ENCODE measurements around the gene SPTBN1.

SPTBN1 gene

DNA sequence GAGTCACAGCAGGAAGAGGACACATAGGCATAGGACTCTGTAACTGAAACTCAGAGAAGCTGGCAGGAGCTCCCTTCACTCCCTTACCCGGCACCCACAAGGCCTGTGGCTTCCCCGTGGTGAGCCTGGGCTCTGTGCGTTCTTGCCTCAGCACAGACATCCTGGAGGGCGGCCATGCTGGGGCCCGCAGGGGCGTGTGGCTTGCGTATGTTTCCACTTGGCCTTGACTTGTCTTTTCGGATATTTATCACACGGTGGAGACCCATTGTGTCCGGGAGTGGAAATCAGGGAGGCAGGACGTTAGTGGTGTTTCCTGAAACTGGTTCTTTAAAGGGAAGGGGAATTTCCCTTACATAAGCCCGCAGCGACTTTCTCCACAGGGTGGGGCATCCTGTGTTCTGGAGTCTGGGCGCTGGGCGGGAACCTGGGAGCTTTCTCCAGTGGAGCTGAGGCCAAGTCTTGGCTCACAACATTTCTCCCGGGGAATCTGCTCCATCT is 217.4 kb downstream of the SPTBN1 start:
- H3K9ac ChIP-seq (ENCODE audit: low read length): peak overlapping the region; percentile 4
- peak overlapping the region; percentile 74 for H3K27ac ChIP-seq (ENCODE audit: low read depth, low read length)
- peak overlapping the region; percentile 25 for H3K4me3 ChIP-seq (ENCODE audit: low read length)
- no peaks in the 10 kb centered on the region for H3K27me3 ChIP-seq (ENCODE audit: control insufficient read depth, insufficient read depth, low read length)
- peaks cover 13% of the 10 kb centered on the region for H3K36me3 ChIP-seq (ENCODE audit: control insufficient read depth, insufficient read depth, low read length)
- H3K4me1 ChIP-seq (ENCODE audit: control insufficient read depth, insufficient read depth, low read length): peaks cover 20% of the 10 kb centered on the region

DNA sequence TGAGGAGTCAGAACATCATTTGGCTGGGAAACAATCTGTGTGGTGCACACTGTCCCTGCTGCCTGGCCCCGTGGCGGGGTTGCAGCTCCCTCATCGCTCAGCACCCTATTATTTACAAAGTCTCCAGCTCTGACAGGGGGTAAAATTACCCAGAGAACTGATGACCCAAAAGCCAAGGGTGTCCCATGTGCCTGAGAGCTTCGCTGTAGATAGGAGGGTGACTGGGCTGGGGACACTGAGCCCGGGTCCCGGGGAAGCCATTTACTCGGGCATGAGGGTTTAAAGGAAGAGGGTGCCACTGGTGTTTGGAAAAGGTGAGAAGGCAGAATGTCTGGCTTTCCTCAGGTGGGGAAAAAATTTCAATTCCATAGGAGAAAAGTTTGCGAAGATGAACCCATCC is 219.2 kb downstream of the SPTBN1 start:
- peaks cover 6% of the 10 kb centered on the region for H3K4me1 ChIP-seq (ENCODE audit: control insufficient read depth, insufficient read depth, low read length)
- no peak overlapping the region for H3K4me3 ChIP-seq (ENCODE audit: low read length)
- H3K9ac ChIP-seq (ENCODE audit: low read length): no peak overlapping the region
- H3K27me3 ChIP-seq (ENCODE audit: control insufficient read depth, insufficient read depth, low read length): no peaks in the 10 kb centered on the region
- H3K27ac ChIP-seq (ENCODE audit: low read depth, low read length): no peak overlapping the region
- peaks cover 6% of the 10 kb centered on the region for H3K36me3 ChIP-seq (ENCODE audit: control insufficient read depth, insufficient read depth, low read length)

DNA sequence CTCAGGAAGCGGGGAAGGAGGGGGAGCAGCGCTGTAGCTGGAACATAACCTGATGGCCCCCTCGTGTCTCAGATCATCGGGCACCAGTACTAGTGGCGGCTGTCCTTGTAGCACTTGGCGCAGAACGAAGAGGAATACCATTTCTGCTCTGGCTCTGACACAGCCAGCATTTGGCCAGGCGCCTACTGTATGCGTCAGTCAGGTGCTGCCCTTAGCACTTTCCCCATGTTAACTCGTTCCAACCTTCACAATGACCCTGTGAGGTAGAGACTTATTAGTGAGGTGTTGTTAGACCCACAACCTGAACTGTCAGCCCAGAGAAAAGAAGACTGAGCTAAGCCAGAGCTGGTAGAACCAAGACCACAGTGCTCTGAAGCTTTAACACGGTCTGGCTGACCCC is 219.6 kb downstream of the SPTBN1 start:
- no peaks in the 10 kb centered on the region for H3K27me3 ChIP-seq (ENCODE audit: control insufficient read depth, insufficient read depth, low read length)
- H3K27ac ChIP-seq (ENCODE audit: low read depth, low read length): no peak overlapping the region
- H3K4me1 ChIP-seq (ENCODE audit: control insufficient read depth, insufficient read depth, low read length): peaks cover 4% of the 10 kb centered on the region
- peaks cover 5% of the 10 kb centered on the region for H3K36me3 ChIP-seq (ENCODE audit: control insufficient read depth, insufficient read depth, low read length)
- H3K4me3 ChIP-seq (ENCODE audit: low read length): no peak overlapping the region
- no peak overlapping the region for H3K9ac ChIP-seq (ENCODE audit: low read length)

DNA sequence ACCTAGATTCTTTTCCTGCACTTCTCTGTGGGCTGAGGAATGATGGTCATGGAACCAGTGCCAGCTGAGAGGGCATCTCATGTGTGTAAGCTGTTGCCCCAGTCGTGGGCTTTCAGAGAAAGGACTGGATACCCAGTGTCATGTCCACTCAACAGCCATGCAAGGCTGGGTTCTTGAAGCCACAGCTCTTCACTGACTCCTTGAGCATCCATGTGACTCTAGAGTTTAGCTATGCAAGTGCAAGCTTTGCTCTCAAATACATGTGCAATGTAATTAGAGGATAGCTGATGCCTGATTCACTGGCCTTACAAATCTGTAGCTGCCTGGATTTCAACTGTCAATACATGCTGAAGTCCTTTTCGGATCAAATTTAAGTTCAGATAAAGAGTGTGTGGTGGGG is 220.5 kb downstream of the SPTBN1 start:
- peaks cover 4% of the 10 kb centered on the region for H3K4me1 ChIP-seq (ENCODE audit: control insufficient read depth, insufficient read depth, low read length)
- no peaks in the 10 kb centered on the region for H3K36me3 ChIP-seq (ENCODE audit: control insufficient read depth, insufficient read depth, low read length)
- H3K27ac ChIP-seq (ENCODE audit: low read depth, low read length): no peak overlapping the region
- no peak overlapping the region for H3K9ac ChIP-seq (ENCODE audit: low read length)
- no peak overlapping the region for H3K4me3 ChIP-seq (ENCODE audit: low read length)
- no peaks in the 10 kb centered on the region for H3K27me3 ChIP-seq (ENCODE audit: control insufficient read depth, insufficient read depth, low read length)

DNA sequence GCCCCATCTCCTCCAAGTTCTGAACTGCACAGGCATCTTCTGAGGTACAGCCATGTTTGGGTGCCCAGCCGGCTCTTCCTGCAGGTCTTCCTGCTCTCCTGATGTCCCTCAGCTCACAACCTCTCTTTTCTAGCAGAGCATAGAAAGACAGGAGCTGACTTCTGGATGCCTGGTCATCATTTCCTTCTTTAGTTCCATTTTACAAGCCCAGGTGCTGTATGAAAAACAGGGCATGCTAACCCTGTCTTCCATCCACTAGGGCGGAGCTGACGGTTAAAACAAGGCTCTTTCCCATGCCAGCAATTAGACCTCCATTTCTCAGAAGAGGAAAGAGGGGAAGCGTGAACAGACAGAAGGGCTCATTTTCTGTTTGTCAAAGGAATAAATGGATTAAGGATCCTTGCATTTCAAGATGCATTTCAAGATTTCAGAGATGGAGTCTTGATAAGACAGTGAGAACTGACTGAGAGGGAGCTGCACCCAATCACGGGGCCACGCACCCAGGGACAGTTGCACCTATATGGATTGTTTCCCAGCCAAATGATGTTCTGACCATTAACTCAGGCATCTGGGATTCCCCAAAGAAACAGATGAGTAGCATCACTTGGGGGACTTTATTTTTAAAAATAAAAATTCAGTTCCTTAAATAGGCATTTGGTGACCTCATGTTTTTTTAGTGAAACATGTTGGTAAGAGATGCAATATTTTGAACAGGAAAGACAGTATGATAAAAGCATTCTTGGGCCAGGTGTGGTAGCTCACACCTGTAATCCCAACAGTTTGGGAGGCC is 221.5 kb downstream of the SPTBN1 start:
- H3K9ac ChIP-seq (ENCODE audit: low read length): no peak overlapping the region
- H3K4me3 ChIP-seq (ENCODE audit: low read length): no peak overlapping the region
- H3K4me1 ChIP-seq (ENCODE audit: control insufficient read depth, insufficient read depth, low read length): peaks cover 4% of the 10 kb centered on the region
- no peaks in the 10 kb centered on the region for H3K27me3 ChIP-seq (ENCODE audit: control insufficient read depth, insufficient read depth, low read length)
- no peaks in the 10 kb centered on the region for H3K36me3 ChIP-seq (ENCODE audit: control insufficient read depth, insufficient read depth, low read length)
- H3K27ac ChIP-seq (ENCODE audit: low read depth, low read length): no peak overlapping the region

DNA sequence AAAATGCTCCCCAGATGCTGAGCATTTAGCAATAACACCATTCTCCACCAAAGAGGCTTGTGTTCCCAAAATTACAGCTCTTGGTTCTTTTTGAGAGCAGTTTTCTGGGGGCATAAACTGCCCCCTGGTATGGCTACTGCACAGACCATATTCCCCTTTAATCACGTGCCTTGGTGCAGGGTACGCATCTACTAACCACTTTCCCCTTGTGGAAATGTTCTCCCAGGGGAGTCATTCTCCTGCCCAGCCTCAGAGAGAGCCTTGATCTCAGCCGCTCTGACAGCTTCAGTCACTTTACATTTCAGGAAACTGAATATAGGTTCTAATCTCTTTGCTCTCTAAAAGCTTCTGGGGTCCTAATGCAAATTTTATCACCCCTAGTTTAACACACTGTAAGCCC is 222.6 kb downstream of the SPTBN1 start:
- Histone ChIP-seq H3K4me1 (ENCODE audit: control insufficient read depth, insufficient read depth, low read length) (no peaks in the 10 kb centered on the region), H3K9ac (ENCODE audit: low read length) (no peak overlapping the region), H3K36me3 (ENCODE audit: control insufficient read depth, insufficient read depth, low read length) (no peaks in the 10 kb centered on the region), H3K4me3 (ENCODE audit: low read length) (no peak overlapping the region), H3K27me3 (ENCODE audit: control insufficient read depth, insufficient read depth, low read length) (no peaks in the 10 kb centered on the region), H3K27ac (ENCODE audit: low read depth, low read length) (no peak overlapping the region)

DNA sequence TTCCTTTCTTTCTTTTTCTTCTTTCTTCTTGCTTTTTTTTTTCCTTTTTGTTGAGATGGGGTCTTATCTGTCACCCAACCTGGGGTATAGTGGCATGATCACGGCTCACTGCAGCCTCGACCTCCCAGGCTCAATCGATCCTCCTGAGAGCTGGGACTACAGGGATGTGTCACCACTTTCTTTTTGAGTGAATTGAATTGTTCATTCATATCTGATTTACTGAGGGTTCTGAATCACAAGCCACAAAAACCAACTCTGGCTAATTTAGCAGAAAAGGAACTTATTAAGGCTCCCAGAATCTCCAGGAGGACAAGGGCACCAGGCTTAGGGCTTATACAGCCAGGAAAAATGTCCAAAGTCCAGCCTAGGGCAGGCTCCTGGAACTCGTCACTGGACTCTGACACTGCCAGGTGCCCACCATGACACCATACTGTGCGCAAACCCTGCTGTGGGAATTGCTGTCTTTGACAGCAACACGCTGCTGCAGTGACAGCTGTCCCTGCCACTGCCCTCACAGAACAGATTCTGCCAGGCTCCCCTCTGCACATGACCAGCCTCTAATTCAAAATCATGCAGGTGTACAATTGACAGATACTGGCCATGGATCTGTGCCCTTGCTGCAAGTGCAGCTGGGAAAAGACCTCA is 224.4 kb downstream of the SPTBN1 start:
- Histone ChIP-seq H3K4me1 (ENCODE audit: control insufficient read depth, insufficient read depth, low read length) (no peaks in the 10 kb centered on the region), H3K9ac (ENCODE audit: low read length) (no peak overlapping the region), H3K36me3 (ENCODE audit: control insufficient read depth, insufficient read depth, low read length) (no peaks in the 10 kb centered on the region), H3K27me3 (ENCODE audit: control insufficient read depth, insufficient read depth, low read length) (no peaks in the 10 kb centered on the region), H3K27ac (ENCODE audit: low read depth, low read length) (no peak overlapping the region), H3K4me3 (ENCODE audit: low read length) (no peak overlapping the region)

DNA sequence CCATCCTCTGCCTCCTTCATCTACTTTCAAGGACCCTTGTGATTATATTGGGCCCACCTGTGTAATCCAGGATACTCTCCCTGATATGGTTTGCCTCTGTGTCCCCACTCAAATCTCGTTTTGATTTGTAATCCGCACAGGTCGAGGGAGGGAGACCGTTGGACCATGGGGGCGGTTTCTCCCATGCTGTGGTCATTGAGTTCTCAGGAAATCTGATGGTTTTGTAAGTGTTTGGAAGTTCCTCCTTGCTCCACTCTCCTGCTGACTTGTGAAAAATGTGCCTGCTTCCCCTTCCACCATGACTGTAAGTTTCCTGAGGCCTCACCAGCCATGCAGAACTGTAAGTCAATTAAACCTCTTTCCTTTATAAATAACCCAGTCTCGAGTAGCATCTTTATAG is 225.3 kb downstream of the SPTBN1 start:
- H3K4me1 ChIP-seq (ENCODE audit: control insufficient read depth, insufficient read depth, low read length): no peaks in the 10 kb centered on the region

DNA sequence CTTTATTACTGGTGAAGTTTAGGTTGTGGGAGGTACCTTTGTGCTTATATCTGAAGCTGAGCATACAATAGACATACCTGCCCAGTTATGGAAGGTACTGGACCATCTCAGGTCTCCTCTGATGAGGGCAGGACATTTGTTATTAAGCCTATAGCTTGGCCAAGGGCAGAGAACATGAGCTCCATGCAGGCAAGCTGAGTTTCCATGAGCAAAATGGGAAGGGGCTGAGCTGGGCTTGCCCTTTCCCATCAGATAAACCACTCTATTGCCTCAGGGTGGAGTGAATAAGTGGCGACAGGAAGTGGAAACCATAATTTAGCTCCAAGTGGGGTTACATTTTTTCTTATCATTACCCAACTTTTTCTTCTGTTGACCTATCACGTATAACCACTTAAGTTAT is 227.5 kb downstream of the SPTBN1 start:
- H3K36me3 ChIP-seq (ENCODE audit: control insufficient read depth, insufficient read depth, low read length): no peaks in the 10 kb centered on the region
- no peak overlapping the region for H3K9ac ChIP-seq (ENCODE audit: low read length)
- H3K27ac ChIP-seq (ENCODE audit: low read depth, low read length): no peak overlapping the region
- H3K4me3 ChIP-seq (ENCODE audit: low read length): no peak overlapping the region
- H3K4me1 ChIP-seq (ENCODE audit: control insufficient read depth, insufficient read depth, low read length): no peaks in the 10 kb centered on the region
- no peaks in the 10 kb centered on the region for H3K27me3 ChIP-seq (ENCODE audit: control insufficient read depth, insufficient read depth, low read length)

More for the DNA sequence above, 225.3 kb downstream of the SPTBN1 start:
- Histone ChIP-seq H3K27me3 (ENCODE audit: control insufficient read depth, insufficient read depth, low read length) (no peaks in the 10 kb centered on the region), H3K36me3 (ENCODE audit: control insufficient read depth, insufficient read depth, low read length) (no peaks in the 10 kb centered on the region), H3K9ac (ENCODE audit: low read length) (no peak overlapping the region), H3K4me3 (ENCODE audit: low read length) (no peak overlapping the region), H3K27ac (ENCODE audit: low read depth, low read length) (no peak overlapping the region)

DNA sequence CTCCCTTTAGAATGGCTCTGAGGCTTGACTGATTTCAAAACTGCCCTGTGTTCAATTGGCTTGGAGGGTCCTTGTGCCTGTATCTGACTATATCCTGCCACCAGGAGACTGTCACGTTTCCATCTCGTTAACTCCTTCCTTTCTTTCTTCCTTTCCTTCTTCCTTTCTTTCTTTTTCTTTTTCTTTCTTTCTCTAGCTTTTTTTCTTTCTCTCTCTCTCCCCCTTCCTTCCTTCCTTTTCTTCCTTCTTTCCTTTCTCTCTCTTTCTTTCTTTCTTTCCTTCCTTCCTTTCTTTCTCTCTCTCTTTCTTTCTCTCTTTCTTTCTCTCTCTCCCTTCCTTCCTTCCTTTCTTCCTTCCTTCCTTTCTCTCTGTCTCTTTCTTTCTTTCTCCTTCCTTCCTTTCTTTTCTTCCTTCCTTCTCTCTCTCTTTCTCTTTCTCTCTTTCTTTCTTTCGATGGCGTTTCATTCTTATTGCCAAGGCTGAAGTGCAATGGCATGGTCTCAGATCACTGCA is 229.2 kb downstream of the SPTBN1 start:
- no peaks in the 10 kb centered on the region for H3K4me1 ChIP-seq (ENCODE audit: control insufficient read depth, insufficient read depth, low read length)
- H3K27me3 ChIP-seq (ENCODE audit: control insufficient read depth, insufficient read depth, low read length): no peaks in the 10 kb centered on the region
- H3K4me3 ChIP-seq (ENCODE audit: low read length): no peak overlapping the region
- H3K9ac ChIP-seq (ENCODE audit: low read length): no peak overlapping the region
- H3K27ac ChIP-seq (ENCODE audit: low read depth, low read length): no peak overlapping the region
- H3K36me3 ChIP-seq (ENCODE audit: control insufficient read depth, insufficient read depth, low read length): no peaks in the 10 kb centered on the region

DNA sequence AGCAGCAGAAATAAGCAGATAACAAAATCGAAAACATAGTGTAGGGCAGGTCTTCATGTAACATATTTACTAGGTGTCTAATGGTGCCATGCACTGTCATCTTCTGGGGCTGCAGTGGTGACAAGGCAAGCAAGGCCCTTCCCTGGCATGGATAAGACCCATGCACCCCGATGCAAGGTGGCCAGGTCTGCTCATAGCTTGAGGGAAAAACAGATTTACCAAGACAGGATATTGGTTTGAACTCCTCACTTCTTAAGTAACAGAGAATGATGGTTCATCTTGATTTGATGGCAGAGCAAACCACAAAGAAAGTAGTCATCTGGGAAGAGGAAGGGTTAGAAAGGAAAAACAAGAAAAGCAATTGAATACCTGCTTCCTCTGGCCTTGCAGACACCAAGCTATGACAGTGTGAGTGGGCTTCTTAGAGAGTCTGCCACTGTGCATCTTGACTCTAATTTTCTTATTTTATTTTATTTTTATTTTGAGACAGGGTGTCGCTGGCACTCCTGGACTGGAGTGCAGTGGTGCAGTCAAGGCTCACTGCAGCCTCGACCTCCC is 231.5 kb downstream of the SPTBN1 start:
- no peak overlapping the region for H3K27ac ChIP-seq (ENCODE audit: low read depth, low read length)
- H3K4me3 ChIP-seq (ENCODE audit: low read length): no peak overlapping the region
- H3K9ac ChIP-seq (ENCODE audit: low read length): no peak overlapping the region
- H3K4me1 ChIP-seq (ENCODE audit: control insufficient read depth, insufficient read depth, low read length): no peaks in the 10 kb centered on the region
- H3K36me3 ChIP-seq (ENCODE audit: control insufficient read depth, insufficient read depth, low read length): no peaks in the 10 kb centered on the region
- no peaks in the 10 kb centered on the region for H3K27me3 ChIP-seq (ENCODE audit: control insufficient read depth, insufficient read depth, low read length)

DNA sequence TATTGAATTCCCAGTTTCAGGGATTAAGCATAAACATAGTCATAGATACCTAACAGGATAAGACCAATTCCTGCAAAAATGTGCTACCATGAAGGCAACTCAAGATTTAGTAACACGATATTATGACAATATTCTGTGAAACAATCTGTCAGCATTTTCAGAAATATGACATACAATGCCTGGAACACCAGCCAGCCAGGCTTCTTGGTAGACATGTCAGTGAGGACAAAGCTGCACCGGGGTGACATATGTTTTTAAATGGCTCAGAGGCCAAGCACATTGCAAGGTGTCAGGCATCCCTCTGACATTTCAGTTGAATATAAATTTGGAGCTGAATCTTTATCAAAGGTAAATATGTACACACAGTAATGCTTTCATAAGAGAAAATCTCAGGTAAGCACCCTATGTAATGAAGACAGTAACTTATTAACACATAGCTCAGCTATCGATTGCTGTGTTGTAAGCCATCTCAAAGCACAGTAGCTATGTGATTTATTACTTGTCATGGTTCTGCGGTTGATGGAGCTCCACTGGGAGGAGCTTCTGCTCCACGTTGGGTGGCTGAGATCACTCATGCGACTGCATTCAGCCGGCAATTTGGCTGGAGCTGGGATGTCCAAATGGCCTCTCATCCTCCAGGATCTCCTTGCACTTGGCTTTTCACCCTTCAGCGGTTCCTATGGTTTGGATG is 235.5 kb downstream of the SPTBN1 start:
- H3K9ac ChIP-seq (ENCODE audit: low read length): no peak overlapping the region

More for the DNA sequence above, 235.5 kb downstream of the SPTBN1 start:
- H3K36me3 ChIP-seq (ENCODE audit: control insufficient read depth, insufficient read depth, low read length): no peaks in the 10 kb centered on the region
- H3K27ac ChIP-seq (ENCODE audit: low read depth, low read length): no peak overlapping the region
- H3K4me1 ChIP-seq (ENCODE audit: control insufficient read depth, insufficient read depth, low read length): no peaks in the 10 kb centered on the region
- H3K4me3 ChIP-seq (ENCODE audit: low read length): no peak overlapping the region
- no peaks in the 10 kb centered on the region for H3K27me3 ChIP-seq (ENCODE audit: control insufficient read depth, insufficient read depth, low read length)

Data from rectal smooth muscle tissue (tissue), 1 donor.